ENCODE data around the gene SRPK3.

DNA sequence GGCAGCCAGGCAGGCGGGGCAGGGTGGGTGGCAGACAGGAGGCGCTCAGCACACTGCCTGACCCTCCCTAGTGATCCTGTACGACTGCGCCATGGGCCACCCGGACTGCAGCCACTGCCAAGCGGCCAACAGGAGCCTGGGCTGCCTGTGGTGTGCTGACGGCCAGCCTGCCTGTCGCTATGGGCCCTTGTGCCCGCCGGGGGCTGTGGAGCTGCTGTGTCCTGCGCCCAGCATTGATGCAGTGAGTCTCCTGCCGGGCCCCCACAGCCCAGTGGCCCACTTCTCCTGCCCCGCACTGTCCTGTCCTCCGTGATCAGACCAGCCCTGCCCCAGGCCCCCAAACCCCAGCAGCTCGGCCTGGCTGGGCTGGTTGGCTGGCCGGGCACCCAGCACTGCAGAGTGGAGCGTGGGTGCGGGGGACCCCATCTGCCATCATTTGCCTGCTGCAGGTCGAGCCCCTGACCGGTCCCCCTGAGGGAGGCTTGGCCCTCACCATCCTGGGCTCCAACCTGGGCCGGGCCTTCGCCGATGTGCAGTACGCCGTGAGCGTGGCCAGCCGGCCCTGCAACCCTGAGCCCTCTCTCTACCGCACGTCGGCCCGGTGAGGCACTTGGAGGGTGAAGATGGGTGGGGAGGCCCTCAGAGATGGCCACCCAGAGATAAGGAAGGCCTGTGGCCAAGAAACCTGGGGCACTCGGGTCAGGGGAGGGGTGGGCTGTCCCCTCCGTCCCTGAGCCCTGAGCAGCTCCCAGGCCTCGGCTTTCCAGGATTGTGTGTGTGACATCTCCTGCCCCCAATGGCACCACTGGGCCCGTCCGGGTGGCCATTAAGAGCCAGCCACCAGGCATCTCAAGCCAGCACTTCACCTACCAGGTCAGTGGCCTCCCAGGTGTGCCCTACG is 9.2 kb upstream of the SRPK3 start:
- TF ChIP-seq, protein P1, sequence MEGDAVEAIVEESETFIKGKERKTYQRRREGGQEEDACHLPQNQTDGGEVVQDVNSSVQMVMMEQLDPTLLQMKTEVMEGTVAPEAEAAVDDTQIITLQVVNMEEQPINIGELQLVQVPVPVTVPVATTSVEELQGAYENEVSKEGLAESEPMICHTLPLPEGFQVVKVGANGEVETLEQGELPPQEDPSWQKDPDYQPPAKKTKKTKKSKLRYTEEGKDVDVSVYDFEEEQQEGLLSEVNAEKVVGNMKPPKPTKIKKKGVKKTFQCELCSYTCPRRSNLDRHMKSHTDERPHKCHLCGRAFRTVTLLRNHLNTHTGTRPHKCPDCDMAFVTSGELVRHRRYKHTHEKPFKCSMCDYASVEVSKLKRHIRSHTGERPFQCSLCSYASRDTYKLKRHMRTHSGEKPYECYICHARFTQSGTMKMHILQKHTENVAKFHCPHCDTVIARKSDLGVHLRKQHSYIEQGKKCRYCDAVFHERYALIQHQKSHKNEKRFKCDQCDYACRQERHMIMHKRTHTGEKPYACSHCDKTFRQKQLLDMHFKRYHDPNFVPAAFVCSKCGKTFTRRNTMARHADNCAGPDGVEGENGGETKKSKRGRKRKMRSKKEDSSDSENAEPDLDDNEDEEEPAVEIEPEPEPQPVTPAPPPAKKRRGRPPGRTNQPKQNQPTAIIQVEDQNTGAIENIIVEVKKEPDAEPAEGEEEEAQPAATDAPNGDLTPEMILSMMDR (IDR thresholded peaks at IDR 0.05) = no peak
- TF ChIP-seq POLR2A (IDR thresholded peaks at IDR 0.05) = no peak
